ENCODE results near the gene RNF44. TPM values are rescaled to one million over a fixed set of nuclear protein-coding genes. Genes with fewer than 3 reads are reported as not detected.

RNF44 gene
- total RNA-seq, 1 donor from 2014 or later = 103 TPM

- Mint-ChIP-seq H3K27ac (ENCODE audit: unreplicated experiment) (no peak overlapping the region), H3K4me3 (ENCODE audit: unreplicated experiment) (no peak overlapping the region), H3K9me3 (ENCODE audit: unreplicated experiment) (no peaks in the 10 kb centered on the region), H3K4me1 (ENCODE audit: unreplicated experiment) (peaks cover 17% of the 10 kb centered on the region), H3K36me3 (ENCODE audit: low read depth, unreplicated experiment) (no peaks in the 10 kb centered on the region), H3K27me3 (ENCODE audit: unreplicated experiment) (peaks cover 2% of the 10 kb centered on the region)
- no peak for TF ChIP-seq CTCF (IDR thresholded peaks at IDR 0.05; ENCODE audit: unreplicated experiment)
- no peak for DNase-seq (ENCODE audit: low spot score)
Observed at GRCh38 chr5:176528761-176529115, 8.5 kb downstream of the RNF44 start.

- H3K4me3 Mint-ChIP-seq (ENCODE audit: unreplicated experiment) = no peak overlapping the region
- no peaks in the 10 kb centered on the region for H3K9me3 Mint-ChIP-seq (ENCODE audit: unreplicated experiment)
- H3K4me1 Mint-ChIP-seq (ENCODE audit: unreplicated experiment) = peaks cover 13% of the 10 kb centered on the region
- DNase-seq (ENCODE audit: low spot score) = no peak
- peaks cover 2% of the 10 kb centered on the region for H3K27me3 Mint-ChIP-seq (ENCODE audit: unreplicated experiment)
- no peaks in the 10 kb centered on the region for H3K36me3 Mint-ChIP-seq (ENCODE audit: low read depth, unreplicated experiment)
- no peak for TF ChIP-seq CTCF (IDR thresholded peaks at IDR 0.05; ENCODE audit: unreplicated experiment)
- no peak overlapping the region for H3K27ac Mint-ChIP-seq (ENCODE audit: unreplicated experiment)
Observed at GRCh38 chr5:176528301-176528700, 8.9 kb downstream of the RNF44 start.

- Mint-ChIP-seq H3K27ac (ENCODE audit: unreplicated experiment) (no peak overlapping the region), H3K27me3 (ENCODE audit: unreplicated experiment) (peaks cover 2% of the 10 kb centered on the region), H3K9me3 (ENCODE audit: unreplicated experiment) (no peaks in the 10 kb centered on the region), H3K4me3 (ENCODE audit: unreplicated experiment) (no peak overlapping the region), H3K4me1 (ENCODE audit: unreplicated experiment) (peaks cover 10% of the 10 kb centered on the region), H3K36me3 (ENCODE audit: low read depth, unreplicated experiment) (no peaks in the 10 kb centered on the region)
- no peak for TF ChIP-seq CTCF (IDR thresholded peaks at IDR 0.05; ENCODE audit: unreplicated experiment)
- no peak for DNase-seq (ENCODE audit: low spot score)
Observed at GRCh38 chr5:176527246-176528222, 9.7 kb downstream of the RNF44 start.

GRCh38 chr5:176526462-176526861 is 10.7 kb downstream of the RNF44 start:
- Mint-ChIP-seq H3K4me1 (ENCODE audit: unreplicated experiment) (peaks cover 10% of the 10 kb centered on the region), H3K9me3 (ENCODE audit: unreplicated experiment) (no peaks in the 10 kb centered on the region), H3K27me3 (ENCODE audit: unreplicated experiment) (peaks cover 4% of the 10 kb centered on the region), H3K27ac (ENCODE audit: unreplicated experiment) (no peak overlapping the region), H3K4me3 (ENCODE audit: unreplicated experiment) (no peak overlapping the region), H3K36me3 (ENCODE audit: low read depth, unreplicated experiment) (no peaks in the 10 kb centered on the region)
- DNase-seq (ENCODE audit: low spot score) = no peak
- TF ChIP-seq CTCF (IDR thresholded peaks at IDR 0.05; ENCODE audit: unreplicated experiment) = no peak

GRCh38 chr5:176525677-176526076 is 11.5 kb downstream of the RNF44 start:
- peaks cover 4% of the 10 kb centered on the region for H3K4me1 Mint-ChIP-seq (ENCODE audit: unreplicated experiment)
- no peak for TF ChIP-seq CTCF (IDR thresholded peaks at IDR 0.05; ENCODE audit: unreplicated experiment)
- H3K9me3 Mint-ChIP-seq (ENCODE audit: unreplicated experiment) = no peaks in the 10 kb centered on the region
- no peak overlapping the region for H3K4me3 Mint-ChIP-seq (ENCODE audit: unreplicated experiment)
- peaks cover 4% of the 10 kb centered on the region for H3K27me3 Mint-ChIP-seq (ENCODE audit: unreplicated experiment)
- no peaks in the 10 kb centered on the region for H3K36me3 Mint-ChIP-seq (ENCODE audit: low read depth, unreplicated experiment)
- no peak overlapping the region for H3K27ac Mint-ChIP-seq (ENCODE audit: unreplicated experiment)
- no peak for DNase-seq (ENCODE audit: low spot score)
